GM19372 (cell line): ENCODE results near the gene MED31.
"Not testable (repeated sequence)": the region's sequence is repeated elsewhere in the genome, so short reads cannot be mapped to it uniquely, and the experiment has no call there.

ENCODE experiments used
- ATAC-seq: cut with Tn5 transposase; IDR thresholded peaks from one replicate; pipeline ENCODE4 v1.9.1; 2021; ENCODE audit warnings: mild to moderate bottlenecking, low read depth, moderate library complexity; ENCODE audit not compliant: unreplicated experiment

Gene MED31

GRCh38 chr17:6651354-6651918 lies at the start of gene MED31, which contains the start of gene C17orf100:
Gene MED31 (minus strand): TSS chr17:6651605. CDS start chr17:6651528, 77 bp downstream.
Gene C17orf100 (plus strand): TSS chr17:6651762. CDS start chr17:6651914, 152 bp downstream.
- peak; percentile 76 for ATAC-seq

DNA sequence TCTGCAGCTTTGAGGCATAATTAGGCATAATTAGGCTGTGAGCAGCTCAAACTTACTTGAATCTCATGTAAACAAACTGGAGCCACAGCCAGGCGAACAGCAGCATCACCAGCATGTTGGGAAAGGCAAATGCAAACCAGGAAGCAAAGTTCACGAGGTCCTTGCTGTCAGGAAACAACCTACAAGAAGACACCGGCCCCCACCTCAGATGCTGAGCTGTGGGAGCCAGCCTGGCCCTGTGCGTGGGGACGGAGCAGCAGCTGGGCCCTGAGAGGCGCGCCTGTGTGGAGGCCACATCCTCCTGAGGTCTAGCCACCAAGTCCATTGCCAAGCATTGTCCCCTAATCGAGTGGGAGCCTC lies 49.5 kb upstream of the MED31 start:
- no peak for ATAC-seq

DNA sequence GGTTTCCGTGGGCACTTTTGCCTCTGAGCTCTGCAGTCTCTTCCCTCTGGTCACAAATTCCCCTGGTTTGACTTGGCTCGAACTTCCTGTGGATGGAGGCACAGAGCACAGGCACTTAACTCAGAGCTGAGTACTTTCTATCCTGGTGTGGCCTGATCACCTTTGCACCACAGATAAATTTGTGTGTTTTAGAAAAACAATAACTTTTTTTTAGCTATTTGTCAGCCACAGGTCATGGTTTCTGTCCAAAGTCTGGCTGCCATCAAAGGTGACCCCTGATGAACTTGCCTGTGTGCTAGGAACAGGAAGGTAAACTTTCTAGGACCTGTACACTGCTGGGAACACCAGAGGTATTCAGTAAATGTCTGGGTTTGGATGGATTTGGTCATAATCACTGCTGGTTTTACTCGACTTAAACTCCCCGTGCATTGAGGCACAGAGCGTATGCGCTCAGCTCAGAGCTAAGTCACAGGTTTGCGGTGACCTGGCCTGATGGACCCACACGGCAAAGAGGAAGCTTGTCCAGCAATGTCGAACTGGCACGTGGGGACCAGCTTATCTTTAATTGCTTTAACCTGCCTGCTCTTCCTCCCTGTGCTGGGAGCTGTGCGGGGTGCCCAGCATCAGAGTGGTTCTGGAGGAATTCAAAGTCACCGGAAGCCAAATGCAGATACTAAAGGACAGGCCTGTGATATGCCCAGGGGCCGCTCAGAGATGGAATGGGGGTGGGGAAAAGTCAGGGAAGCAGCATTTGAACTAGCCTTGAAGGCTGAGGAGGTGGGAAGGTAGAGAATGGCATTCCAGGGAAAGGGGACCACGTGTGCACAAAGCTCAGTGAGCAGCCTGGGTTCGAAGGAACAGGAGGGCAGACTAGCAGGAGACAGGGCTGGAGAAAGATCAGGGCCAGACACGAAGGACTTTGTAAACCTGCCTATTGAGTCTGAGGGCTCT lies 48.9 kb upstream of the MED31 start:
- ATAC-seq = no peak

GRCh38 chr17:6698004-6698403 lies 46.6 kb upstream of the MED31 start:
- no peak for ATAC-seq

DNA sequence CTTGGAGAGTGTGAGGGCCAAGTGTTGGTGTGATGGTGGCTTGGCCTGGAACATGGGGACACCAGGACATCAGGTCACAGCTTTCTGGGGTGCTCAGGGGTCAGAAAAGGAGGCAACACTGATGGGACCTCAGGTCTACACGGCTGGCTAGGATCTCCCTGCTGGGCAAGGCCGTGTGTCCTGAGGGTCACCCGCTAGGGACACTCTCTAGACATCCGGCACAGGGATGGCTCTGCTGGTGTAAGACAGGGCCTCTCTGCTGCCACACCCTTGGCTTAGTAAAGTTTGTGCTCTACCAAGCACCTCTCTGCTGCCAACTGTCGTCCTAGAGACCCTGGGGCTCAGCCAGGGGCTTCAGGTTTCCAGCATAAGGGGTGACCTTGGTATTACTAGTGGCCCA lies 45.5 kb upstream of the MED31 start:
- ATAC-seq = no peak

DNA sequence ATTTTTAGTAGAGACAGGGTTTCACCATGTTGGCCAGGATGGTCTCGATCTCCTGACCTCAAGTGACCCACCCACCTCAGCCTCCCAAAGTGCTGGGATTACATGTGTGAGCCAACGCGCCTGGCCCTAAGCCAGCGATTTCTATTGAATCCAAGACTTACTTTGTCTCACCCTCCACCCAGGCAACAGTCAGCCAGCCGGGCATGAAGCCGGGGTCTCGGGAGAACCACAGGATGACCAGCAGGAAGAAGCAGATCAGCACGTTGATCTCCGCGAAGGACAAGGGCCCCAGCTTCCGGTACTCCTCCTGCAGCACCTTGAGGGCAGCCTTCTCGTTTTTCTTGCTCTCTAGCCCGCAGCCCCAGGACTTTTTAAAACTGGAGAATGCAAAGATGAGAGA lies 44.2 kb upstream of the MED31 start:
- no peak for ATAC-seq

- no peak for ATAC-seq
These were observed 43.6 kb upstream of the MED31 start for GRCh38 chr17:6695051-6695450.

- not testable (repeated sequence) for ATAC-seq
These were observed 40.6 kb upstream of the MED31 start for GRCh38 chr17:6691958-6692357.

- no peak for ATAC-seq
These were observed 40.1 kb upstream of the MED31 start for GRCh38 chr17:6691546-6691945.

GRCh38 chr17:6690641-6691040 lies 39.2 kb upstream of the MED31 start:
- no peak for ATAC-seq

- ATAC-seq = no peak
These were observed 37.5 kb upstream of the MED31 start for GRCh38 chr17:6688944-6689343.

DNA sequence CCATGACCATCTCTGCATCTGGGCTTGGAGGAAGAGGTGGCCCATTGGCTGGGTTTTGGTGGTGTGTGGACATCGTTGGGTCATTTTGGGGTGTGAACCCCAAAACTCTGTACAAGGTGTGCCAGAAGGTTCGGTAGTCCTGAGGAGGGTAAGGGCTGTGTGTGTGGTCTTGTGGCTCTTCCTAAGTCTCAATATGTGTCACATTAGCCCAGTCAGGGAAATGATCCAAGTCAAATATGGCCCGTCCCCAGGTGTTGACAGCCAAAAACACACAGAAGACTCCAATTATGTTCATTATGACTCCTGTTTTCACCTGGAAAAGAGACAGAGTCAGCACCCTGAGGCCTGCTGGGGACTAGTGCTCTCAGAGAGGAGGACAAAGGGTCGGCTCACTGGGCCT lies 34.6 kb upstream of the MED31 start:
- no peak for ATAC-seq

GRCh38 chr17:6684881-6685767 lies 33.7 kb upstream of the MED31 start:
- ATAC-seq = no peak

DNA sequence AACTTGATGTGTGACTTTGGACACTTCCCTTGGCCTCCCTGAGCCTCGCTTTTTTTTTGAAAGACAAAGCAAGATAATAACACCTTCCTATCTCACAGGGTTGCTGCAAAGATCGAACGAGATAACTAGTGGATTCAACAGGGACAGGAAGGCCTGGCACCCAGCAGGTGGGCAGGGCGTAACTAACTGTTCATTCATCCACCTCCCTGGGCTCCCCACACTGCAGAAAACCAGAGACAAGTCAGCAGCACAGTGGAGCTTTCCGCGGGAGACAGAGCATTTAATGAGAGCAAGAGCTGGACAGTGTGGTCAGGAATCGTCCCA lies 33.0 kb upstream of the MED31 start:
- no peak for ATAC-seq

GRCh38 chr17:6683730-6684459 lies 32.5 kb upstream of the MED31 start:
- no peak for ATAC-seq

- ATAC-seq = no peak
These were observed 31.8 kb upstream of the MED31 start for GRCh38 chr17:6683081-6683684.

- no peak for ATAC-seq
These were observed 30.9 kb upstream of the MED31 start for GRCh38 chr17:6682339-6682738.

DNA sequence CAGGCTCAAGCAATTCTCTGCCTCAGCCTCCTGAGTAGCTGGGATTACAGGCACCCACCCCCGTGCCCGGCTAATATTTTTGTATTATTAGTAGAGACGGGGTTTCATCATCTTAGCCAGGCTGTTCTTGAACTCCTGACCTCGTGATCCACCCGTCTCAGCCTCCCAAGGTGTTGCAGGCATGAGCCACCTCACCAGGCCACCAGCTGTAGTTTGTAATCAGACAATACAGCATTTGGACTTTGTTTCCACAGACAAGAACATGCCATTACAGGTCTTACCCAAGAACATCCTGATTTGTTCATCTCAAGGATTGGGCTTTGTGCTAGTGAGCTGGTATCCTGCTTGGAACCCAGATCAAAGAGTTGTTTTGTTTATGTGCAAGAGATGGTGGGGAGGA lies 30.3 kb upstream of the MED31 start:
- no peak for ATAC-seq

- no peak for ATAC-seq
These were observed 29.8 kb upstream of the MED31 start for GRCh38 chr17:6681176-6681575.

DNA sequence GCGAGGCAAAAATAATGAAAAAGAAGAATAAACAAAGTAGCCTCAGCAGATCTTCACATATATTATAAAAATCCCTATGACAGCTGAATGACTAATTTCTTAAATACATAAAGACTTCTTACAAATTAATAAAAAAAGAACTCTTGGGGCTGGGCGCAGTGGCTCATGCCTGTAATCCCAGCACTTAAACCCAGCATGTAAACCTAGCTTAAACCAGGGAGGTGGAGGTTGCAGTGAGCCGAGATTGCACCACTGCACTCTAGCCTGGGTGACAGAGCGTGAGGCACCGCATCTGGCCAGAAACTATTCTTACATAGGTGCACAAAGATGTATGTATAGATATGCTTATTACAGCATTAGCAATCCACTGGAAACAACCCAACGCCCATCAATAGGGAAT lies 27.8 kb upstream of the MED31 start:
- ATAC-seq = no peak
